KOPT-K1 (cell line): ENCODE measurements around the gene HIGD1C.

Source experiments
- H3K27ac ChIP-seq: fragments of 200-600 bp; sonication (generic); 2 replicates; pipeline ENCODE4 v1.5.1; 2016; ENCODE audit warnings: antibody characterized with exemption, mild to moderate bottlenecking, low read depth, low read length; ENCODE audit not compliant: poor library complexity, severe bottlenecking
- H3K36me3 ChIP-seq: fragments of 200-600 bp; sonication (generic); 2 replicates; pipeline ENCODE4 v1.5.1; 2017; ENCODE audit warnings: antibody characterized with exemption, mild to moderate bottlenecking, low read length, moderate library complexity; ENCODE audit not compliant: insufficient read depth
- H3K9me3 ChIP-seq: fragments of 200-600 bp; sonication (generic); 2 replicates; pipeline ENCODE4 v1.5.1; 2017; ENCODE audit warnings: antibody characterized with exemption, low read length, mild to moderate bottlenecking; ENCODE audit not compliant: insufficient read depth, poor library complexity, severe bottlenecking

HIGD1C gene

DNA sequence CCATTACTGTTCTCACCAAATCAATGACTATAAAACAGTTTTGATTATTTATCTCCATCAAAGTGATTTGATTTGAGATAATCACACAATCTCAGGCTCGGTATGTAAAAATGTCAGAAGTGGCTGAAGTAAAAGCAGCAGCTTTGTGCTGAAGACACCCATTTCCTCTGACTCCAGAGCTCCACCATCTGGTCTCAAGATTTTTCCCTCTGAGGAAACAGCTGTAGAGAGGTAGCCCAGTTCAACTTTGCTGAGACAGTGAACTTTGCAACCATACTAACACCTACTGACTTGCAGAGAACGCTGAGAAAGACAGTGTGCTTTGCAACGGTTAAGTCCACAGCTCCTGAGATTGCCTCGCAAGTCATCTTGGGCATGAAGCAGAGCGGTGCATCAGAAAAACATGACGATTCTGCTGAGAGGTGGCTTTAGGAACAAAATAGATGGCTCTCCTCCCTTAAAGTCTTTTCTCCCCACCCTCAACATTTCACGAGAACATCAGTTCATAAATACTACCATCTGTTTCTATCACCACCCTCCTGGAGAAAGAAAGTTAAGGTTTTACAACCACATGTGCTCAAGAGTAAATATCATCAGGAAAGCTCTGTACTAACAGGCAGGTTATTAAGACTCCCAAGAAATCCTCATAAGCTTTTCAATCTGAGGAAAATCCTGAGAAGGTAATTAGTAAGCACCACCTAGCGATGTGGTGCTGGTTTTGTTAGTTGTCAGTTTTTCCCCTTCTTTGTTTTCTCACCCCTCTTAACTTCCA lies 34.8 kb downstream of the HIGD1C start:
- H3K36me3 ChIP-seq = peaks cover 74% of the 10 kb centered on the region
- H3K9me3 ChIP-seq = no peaks in the 10 kb centered on the region
- H3K27ac ChIP-seq = no peak overlapping the region

DNA sequence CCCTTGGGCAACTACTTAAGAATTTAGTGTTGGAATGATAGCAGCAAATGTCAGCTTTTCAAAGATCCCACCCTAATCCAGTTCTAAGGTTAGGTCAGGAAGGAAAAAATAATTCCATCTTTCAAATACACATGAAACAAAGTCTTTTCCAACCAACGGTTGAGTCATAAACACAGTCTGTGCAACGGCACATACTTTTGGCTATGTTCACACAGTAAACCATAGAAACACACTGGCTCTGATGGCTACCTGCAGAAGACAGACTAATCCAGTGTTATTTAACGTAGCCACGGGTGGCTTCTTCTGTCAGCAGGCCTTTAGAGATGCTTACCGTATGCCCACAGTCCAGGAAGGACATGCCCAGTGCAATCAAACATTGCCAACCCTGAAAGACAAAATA lies 35.7 kb downstream of the HIGD1C start:
- H3K36me3 ChIP-seq = peaks cover 83% of the 10 kb centered on the region
- no peak overlapping the region for H3K27ac ChIP-seq
- H3K9me3 ChIP-seq = no peaks in the 10 kb centered on the region

GRCh38 chr12:50988871-50989270 lies 36.5 kb downstream of the HIGD1C start:
- Histone ChIP-seq H3K36me3 (peaks cover 91% of the 10 kb centered on the region), H3K9me3 (no peaks in the 10 kb centered on the region)

GRCh38 chr12:50990147-50990727 lies 37.9 kb downstream of the HIGD1C start:
- peaks cover 98% of the 10 kb centered on the region for H3K36me3 ChIP-seq
- no peak overlapping the region for H3K27ac ChIP-seq
- H3K9me3 ChIP-seq = no peaks in the 10 kb centered on the region

More at GRCh38 chr12:50988871-50989270, 36.5 kb downstream of the HIGD1C start:
- H3K27ac ChIP-seq = no peak overlapping the region

- peaks cover 98% of the 10 kb centered on the region for H3K36me3 ChIP-seq
- H3K9me3 ChIP-seq = no peaks in the 10 kb centered on the region
- H3K27ac ChIP-seq = no peak overlapping the region
Measured at GRCh38 chr12:50990791-50991190, 38.4 kb downstream of the HIGD1C start.

GRCh38 chr12:50991291-50991690 lies 38.9 kb downstream of the HIGD1C start:
- Histone ChIP-seq H3K9me3 (no peaks in the 10 kb centered on the region), H3K27ac (no peak overlapping the region), H3K36me3 (peaks cover 98% of the 10 kb centered on the region)

GRCh38 chr12:50992819-50993218 lies 40.5 kb downstream of the HIGD1C start:
- H3K9me3 ChIP-seq = no peaks in the 10 kb centered on the region
- H3K27ac ChIP-seq = no peak overlapping the region
- peaks cover 99% of the 10 kb centered on the region for H3K36me3 ChIP-seq

DNA sequence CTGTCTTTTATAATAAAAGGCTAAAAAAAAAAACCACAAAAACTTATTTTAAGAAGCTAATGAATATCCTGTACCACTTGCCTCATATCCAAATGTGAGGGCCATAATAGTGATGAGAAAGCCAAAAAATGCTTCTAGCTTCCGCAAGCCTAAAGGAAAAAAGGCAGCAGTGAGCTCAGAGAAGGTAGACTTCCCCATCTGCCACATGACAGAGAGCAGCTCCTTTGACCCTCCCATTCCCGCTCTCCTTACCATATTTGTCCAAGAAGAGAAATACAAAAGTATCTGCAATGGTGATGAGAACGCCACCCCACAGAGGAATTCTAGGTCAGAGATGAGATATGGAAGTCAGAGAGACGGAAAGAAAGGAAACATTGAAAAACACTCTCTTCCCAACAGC lies 46.7 kb downstream of the HIGD1C start:
- no peak overlapping the region for H3K27ac ChIP-seq
- H3K36me3 ChIP-seq = peaks cover 91% of the 10 kb centered on the region
- no peaks in the 10 kb centered on the region for H3K9me3 ChIP-seq

- H3K9me3 ChIP-seq = no peaks in the 10 kb centered on the region
- H3K27ac ChIP-seq = no peak overlapping the region
- H3K36me3 ChIP-seq = peaks cover 91% of the 10 kb centered on the region
Measured at GRCh38 chr12:51000245-51000644, 47.9 kb downstream of the HIGD1C start.

DNA sequence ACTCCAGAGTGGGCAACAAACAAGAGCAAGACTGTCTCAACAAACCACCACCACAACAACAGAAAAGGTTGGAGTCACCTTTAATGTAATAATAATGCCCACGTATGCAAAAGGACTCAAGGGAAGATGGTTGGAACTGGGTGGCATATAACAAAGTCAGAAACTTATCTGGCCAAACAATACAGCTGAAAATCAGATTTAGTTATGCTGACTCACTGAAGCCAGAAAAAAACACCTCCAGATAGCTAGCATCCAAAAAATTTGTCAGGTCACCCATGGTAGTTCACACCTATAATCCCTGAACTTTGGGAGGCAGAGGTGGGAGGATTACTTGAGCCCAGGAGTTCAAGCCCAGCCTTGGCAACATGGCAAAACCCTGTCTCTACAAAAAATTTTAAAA lies 49.5 kb downstream of the HIGD1C start:
- H3K36me3 ChIP-seq = peaks cover 90% of the 10 kb centered on the region
- no peaks in the 10 kb centered on the region for H3K9me3 ChIP-seq
- H3K27ac ChIP-seq = no peak overlapping the region

GRCh38 chr12:51004504-51004903 lies 52.2 kb downstream of the HIGD1C start:
- peaks cover 80% of the 10 kb centered on the region for H3K36me3 ChIP-seq
- no peaks in the 10 kb centered on the region for H3K9me3 ChIP-seq
- no peak overlapping the region for H3K27ac ChIP-seq

DNA sequence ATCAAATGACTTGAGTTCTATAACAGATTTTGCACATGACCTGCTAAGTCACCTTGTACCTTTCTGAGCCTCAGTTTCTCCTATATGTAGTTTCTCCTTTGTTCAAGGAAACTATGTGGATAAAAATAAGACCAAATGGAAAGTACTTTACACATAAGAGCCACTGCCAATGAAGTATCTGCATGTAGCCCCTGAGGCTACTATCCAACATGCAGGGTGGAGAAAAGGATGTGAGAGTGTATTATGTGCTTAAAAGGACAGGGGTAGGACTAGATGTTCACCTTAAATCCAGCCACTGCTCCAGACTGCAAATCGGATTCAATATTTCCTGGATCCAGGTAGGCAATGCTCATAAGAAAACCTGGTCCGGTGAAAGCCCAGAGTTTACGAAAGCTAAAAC lies 52.7 kb downstream of the HIGD1C start:
- H3K9me3 ChIP-seq = no peaks in the 10 kb centered on the region
- peaks cover 77% of the 10 kb centered on the region for H3K36me3 ChIP-seq
- no peak overlapping the region for H3K27ac ChIP-seq

GRCh38 chr12:51005671-51006070 lies 53.3 kb downstream of the HIGD1C start:
- H3K36me3 ChIP-seq = peaks cover 70% of the 10 kb centered on the region
- H3K27ac ChIP-seq = no peak overlapping the region
- no peaks in the 10 kb centered on the region for H3K9me3 ChIP-seq

- Histone ChIP-seq H3K9me3 (no peaks in the 10 kb centered on the region), H3K36me3 (peaks cover 48% of the 10 kb centered on the region), H3K27ac (peak overlapping the region; percentile 78)
Measured at GRCh38 chr12:51008329-51009055, 56.1 kb downstream of the HIGD1C start.

DNA sequence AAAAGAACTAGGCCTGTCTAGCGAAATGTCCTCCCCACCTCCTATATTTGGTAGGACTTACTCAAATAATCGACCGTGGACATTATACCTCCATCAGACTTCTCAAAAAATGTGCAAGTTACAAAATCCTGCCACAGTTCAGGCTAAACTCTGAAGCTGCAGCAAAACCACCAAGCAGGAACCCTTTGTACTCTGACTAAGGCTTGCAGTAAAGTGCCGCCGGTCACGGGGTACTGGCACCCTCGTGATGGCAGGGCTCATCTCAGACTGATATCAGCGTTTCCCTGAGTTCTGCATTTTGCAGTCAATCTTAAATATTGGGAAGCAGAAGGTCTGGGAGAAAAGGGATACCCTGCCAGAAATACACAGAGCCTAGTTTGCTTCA lies 56.7 kb downstream of the HIGD1C start:
- Histone ChIP-seq H3K9me3 (no peaks in the 10 kb centered on the region), H3K27ac (peak overlapping the region; percentile 78), H3K36me3 (peaks cover 42% of the 10 kb centered on the region)
